HG03108 (cell line): ENCODE results near the gene PPARD.
A peak's percentile ranks its signal among the peaks of the same experiment; 100 is the strongest.
"Not testable (repeated sequence)": the region's sequence is repeated elsewhere in the genome, so short reads cannot be mapped to it uniquely, and the experiment has no call there.

Experiments
- ATAC-seq: cut with Tn5 transposase; IDR thresholded peaks from one replicate; pipeline ENCODE4 v1.9.1; 2021; ENCODE audit warnings: moderate library complexity; ENCODE audit not compliant: unreplicated experiment

Gene PPARD

DNA sequence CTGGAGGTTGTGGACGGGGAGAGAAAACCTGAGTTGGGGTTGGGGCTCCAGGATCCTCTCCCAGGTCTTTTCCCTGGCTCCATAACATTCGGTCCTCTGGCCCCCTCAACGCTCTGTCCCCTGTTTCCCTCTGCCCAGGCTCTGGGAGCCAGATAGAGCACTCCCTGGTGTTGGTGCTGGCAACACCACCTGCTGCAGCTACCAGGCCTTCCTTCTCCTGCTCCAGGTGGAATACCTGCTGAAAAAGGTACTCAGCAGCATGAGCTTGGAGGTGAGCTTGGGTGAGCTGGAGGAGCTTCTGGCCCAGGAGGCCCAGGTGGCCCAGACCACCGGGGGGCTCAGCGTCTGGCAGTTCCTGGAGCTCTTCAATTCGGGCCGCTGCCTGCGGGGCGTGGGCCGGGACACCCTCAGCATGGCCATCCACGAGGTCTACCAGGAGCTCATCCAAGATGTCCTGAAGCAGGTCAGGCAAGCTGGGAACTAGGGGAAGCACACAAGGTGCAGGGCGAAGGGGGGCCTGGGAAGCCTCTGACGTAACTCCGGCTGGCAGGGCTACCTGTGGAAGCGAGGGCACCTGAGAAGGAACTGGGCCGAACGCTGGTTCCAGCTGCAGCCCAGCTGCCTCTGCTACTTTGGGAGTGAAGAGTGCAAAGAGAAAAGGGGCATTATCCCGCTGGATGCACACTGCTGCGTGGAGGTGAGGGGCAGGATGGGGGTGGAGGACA is 30.1 kb upstream of the PPARD start:
- ATAC-seq, result no peak

DNA sequence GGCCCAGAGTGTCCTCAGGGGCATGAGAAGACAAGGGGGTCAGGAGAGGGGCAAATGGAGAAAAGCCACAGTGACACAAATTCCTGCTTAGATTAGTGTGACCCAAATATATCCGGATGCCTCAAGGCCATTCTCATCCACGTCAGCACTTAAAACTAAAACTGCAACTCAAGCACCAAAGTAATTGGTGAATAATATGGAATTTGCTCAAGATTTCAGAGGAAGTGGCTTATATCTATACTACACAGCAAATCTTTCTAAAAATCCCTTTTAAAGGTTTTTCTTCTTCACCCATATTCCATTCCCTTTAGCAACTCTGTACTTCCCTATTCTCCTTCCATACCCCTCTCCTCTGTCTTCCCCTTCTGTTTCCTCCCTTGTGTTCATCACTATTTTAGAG is 29.6 kb upstream of the PPARD start:
- ATAC-seq, result no peak

DNA sequence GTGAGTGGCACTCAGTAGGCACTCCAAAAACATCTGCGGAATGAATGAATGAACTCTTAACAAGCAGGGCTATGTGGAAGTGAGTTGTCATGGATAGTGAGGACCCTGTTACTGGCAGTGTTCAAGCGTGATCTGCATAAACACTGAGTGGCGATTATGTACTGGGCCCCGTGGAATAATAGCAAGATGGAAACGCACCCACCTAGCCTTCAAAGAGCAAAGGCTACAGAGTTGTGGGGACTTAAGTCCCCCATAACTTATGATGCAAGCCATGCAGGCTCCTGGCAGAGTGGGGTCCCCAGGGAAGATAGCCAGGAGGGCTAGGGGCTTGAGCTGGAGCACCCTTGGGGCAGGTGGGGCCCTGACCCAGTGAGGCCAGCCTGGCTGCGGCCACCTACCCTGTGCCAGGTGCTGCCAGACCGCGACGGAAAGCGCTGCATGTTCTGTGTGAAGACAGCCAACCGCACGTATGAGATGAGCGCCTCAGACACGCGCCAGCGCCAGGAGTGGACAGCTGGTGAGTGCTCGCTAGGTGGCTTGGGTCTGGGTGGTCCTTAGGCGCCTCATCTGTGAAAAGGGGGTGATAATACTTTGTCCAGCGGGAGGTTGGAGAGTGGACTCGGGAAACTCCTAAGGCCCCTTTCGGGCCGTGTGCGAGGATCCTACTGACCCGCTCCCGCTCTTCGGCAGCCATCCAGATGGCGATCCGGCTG is 24.7 kb upstream of the PPARD start:
- no peak for ATAC-seq

DNA sequence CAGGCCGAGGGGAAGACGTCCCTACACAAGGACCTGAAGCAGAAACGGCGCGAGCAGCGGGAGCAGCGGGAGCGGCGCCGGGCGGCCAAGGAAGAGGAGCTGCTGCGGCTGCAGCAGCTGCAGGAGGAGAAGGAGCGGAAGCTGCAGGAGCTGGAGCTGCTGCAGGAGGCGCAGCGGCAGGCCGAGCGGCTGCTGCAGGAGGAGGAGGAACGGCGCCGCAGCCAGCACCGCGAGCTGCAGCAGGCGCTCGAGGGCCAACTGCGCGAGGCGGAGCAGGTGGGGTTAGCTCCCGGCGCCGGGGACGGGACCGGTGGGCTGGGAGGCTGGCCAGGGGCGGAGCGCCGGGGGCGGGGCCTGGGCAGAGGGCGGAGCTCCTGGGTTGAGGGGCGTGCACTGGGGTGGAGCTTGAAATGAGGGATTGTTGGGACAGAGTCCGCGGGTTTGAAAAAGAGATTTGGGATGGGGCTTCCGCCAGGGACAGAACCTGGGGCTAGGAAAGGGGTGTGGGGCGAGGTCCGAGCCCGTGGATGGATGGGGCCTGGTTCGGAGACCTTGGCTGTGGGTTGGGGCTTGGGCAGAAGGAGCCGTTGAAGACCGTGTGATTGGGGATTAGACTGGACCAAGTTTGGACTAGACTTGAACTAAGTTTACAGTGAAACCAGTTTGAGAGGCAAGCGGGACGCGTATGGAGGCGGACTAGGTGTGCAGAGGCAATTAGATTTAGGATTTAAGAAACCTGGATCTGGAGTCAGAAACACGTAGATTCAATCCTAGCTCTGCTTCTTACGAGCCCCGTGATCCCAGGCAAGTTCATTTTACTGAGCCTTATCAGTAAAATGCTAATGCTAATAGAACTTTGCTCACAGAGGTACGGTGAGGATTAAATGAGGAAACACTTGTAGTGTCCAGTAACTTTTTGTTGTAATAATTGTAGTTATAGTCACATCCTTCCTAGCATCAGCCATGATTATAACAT is 23.9 kb upstream of the PPARD start:
- no peak for ATAC-seq

DNA sequence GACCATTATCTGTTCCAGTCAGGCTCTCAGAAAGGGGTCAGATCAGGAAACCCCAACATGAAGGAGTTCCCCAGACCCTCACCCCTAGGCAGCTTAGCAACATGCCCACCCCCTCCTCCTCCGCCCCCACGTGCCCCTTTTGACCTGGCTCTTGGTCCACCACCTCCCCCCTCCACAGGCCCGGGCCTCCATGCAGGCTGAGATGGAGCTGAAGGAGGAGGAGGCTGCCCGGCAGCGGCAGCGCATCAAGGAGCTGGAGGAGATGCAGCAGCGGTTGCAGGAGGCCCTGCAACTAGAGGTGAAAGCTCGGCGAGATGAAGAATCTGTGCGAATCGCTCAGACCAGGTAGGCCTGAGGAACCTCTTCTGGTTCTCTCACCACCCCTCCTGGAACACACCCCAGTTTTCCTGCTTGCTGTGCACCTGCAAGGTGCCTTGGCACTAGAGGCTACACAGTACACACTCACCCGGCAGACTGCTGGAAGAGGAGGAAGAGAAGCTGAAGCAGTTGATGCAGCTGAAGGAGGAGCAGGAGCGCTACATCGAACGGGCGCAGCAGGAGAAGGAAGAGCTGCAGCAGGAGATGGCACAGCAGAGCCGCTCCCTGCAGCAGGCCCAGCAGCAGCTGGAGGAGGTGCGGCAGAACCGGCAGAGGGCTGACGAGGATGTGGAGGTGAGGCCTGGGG is 22.9 kb upstream of the PPARD start:
- no peak for ATAC-seq

DNA sequence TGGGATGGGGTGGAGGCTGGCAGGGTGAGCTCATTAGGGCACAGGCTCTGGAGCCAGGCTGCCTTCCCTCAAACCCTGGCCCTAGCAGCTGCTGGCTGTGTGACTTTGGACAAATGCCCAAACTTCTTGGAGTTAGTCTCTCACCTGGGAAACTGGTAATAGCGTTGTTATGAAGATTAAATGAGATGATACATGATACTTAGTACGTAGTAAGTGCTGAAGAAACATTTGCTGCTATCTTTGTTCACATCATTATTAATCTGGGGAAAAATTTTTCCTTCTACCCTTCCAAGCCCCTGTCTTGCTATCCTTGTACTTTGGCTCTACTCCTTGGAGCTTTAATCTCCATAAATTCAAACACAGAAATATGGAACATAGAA is 22.3 kb upstream of the PPARD start:
- ATAC-seq, result no peak

DNA sequence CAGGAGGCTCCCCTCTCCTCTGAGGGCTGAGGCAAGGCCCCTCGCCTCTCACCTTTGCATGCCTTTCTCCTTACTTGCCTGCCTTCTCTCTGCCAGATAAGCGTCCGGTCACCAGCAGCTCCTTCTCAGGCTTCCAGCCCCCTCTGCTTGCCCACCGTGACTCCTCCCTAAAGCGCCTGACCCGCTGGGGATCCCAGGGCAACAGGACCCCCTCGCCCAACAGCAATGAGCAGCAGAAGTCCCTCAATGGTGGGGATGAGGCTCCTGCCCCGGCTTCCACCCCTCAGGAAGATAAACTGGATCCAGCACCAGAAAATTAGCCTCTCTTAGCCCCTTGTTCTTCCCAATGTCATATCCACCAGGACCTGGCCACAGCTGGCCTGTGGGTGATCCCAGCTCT is 21.3 kb upstream of the PPARD start:
- no peak for ATAC-seq

DNA sequence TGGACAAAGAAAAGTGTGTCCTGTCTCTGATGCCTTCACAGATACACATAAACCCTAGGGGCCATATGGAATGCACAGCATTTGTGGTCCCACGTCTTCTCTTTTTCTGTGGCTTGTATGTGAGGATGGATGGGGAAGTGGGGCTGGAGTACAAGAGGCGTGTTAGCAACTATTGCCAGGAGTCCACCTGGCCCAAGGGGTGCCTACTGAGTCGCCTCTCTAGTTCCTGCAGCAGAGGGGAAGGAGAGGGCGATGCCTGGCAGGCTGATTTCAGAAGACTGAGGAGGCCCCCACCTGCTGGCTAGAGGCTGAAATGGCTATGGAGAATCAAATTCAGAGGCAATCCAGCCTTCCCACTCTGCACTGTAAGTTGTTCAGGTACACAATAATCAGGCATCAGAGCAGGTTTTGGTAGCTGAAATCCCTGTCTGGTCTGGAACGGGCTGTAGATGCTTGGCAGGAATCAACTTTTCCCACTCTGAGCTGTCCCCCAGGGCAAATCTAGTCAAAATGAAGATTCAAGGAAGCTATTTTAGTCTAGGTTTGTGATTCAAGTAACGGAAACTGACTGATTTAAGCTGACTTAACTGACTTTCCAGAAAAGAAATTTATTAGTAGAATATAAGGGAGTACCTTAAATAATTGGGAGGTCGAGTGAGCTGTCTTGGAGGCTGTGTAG is 14.9 kb upstream of the PPARD start:
- ATAC-seq, result peak; percentile 85

DNA sequence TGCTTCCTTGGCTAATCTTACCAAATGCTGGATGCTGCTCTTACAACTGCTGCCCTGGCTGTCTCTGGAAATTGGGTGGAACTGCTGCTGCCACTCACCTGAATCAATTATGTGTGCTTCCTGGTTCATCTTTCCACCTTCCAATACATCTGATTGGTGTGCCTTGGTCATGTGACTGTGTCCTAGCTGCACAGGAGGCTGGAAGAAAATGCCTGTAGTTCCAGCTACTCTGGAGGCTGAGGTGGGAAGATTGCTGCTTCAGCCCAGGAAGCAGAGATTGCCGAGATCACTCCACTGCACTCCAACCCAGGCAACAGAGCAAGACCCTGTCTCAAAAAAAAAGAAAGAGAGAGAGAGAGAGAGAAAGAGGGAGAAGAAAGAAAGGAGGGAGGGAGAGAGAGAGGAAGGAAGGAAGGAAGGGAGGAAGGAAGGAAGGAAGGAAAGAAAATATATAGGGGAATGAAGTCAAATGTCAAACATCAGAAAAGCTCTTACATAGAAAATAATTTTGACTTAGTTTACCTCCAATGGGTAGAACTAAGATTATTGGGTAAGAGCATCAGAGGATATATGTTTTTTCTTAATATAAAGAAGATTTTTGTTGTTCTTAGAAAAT is 14.1 kb upstream of the PPARD start:
- no peak for ATAC-seq

DNA sequence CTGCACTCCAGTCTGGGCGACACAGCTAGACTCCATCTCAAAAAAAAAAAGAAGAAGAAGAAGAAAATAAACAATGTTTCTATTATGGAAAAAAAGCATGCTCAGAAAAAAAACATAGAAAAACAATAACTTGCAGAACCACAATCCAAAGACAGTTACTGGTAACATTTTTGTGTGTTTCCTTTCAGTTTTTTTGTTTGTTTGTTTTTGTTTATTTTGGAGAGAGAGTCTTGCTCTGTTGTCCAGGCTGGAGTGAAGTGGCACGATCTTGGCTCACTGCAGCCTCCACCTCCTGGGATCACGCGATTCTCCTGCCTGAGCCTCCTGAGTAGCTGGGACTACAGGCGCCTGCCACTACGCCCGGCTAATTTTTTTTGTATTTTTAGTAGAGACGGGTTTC is 13.4 kb upstream of the PPARD start:
- ATAC-seq, result not testable (repeated sequence)

DNA sequence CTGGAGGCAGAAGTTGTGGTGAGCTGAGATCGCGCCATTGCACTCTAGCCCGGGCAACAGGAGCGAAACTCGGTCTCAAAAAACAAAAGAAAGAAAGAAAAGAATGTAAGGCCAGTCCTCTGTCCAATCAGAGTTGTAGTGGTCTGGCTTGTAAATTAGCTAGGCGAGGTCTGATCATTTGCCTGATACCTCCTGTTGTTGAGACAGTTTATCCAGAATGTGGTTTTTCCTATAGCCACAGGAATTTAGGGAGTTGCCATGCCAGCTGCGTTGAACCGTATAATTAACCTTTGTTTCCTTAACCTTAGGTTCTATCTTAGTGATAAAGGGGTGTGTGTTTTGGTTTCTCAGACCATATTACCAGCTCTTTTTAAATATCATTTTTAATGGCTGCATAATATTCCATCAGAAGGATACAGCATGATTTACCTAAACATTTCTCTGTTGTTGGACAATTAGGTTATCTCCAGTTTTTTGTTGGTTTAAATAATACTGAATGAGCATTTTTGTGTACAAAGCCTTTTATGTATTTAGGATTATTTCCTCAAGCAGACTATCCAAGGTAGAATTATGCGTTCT is 11.7 kb upstream of the PPARD start:
- no peak for ATAC-seq

DNA sequence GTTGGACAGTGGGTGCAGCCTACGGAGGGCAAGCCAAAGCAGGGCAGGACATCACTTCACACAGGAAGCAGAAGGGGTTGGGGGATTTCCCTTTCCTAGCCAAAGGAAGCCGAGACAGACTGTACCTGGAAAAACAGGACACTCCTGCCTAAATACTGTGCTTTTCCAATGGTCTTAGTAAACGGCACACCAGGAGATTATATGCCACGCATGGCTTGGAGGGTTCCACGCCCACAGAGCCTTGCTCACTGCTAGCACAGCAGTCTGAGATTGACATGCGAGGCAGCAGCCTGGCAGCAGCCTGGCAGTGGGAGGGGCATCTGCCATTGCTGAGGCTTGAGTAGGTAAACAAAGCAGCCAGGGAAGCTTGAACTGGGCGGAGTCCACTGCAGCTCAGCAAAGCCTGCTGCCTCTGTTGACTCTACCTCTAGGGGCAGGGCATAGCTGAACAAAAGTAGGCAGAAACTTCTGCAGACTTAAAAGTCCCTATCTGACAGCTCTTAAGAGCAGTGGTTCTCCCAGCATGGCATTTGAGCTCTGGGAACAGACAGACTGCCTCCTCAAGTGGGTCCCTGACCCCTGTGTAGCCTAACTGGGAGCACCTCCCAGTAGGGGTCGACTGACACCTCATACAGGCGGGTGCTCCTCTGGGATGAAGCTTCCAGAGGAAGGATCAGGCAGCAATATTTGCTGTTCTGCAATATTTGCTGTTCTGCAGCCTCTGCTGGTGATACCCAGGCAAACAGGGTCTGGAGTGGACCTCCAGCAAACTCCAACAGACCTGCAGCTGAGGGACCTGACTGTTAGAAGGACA is 10.1 kb upstream of the PPARD start:
- not testable (repeated sequence) for ATAC-seq

DNA sequence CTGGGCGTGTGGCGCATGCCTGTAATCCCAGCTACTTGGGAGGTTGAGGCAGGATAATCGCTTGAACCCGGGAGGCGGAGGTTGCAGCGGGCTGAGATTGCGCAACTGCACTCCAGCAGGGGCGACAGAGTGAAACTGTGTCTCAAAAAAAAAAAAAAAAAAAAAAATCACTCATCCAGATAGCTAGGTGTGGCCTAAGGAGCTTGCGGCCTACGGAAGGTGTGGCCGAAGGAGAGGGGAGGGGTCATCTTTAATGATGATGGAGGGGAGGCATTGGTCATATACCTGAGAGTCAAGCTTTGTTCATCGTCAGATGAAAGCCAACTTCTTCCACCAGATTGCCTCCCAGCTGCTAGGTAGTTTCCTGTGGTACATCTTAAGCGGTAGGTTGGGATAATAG is 801 bp upstream of the PPARD start:
- ATAC-seq, result no peak

DNA sequence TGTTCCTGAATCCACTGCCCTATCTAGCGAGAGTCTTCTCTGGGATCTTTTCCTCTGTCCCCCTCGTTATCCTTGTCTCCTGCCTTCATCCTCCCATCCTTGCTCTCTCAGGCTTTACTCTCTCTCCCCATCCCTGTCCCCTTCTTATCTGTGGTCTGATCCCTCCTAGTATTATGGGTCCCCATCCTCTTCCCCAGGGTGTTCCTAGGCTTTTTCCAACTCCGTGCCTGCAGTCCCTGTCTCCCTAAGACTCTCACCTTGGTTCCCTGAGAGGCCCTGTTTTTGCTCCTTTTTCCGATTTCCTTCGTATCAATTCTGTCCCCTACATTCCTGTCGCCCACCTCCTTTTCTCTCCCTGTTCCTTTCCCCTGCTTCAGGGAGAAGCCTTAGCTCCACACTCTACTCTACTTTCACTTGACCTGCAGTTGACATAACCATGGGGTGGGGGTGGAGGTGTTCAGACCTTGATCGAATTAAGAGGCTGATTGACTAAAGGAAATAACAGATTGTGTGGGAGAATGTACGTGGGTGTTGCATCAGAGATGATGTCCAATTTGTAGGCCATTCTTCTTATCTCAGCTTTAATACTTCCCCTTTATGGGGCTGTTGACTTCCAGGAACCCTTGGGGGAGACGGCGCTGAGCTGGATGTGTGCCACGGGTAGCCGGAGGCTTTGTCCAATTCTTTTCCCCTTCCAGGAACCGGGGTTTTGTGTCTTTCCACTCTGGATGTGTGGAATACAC is 905 bp downstream of the PPARD start:
- ATAC-seq, result no peak

DNA sequence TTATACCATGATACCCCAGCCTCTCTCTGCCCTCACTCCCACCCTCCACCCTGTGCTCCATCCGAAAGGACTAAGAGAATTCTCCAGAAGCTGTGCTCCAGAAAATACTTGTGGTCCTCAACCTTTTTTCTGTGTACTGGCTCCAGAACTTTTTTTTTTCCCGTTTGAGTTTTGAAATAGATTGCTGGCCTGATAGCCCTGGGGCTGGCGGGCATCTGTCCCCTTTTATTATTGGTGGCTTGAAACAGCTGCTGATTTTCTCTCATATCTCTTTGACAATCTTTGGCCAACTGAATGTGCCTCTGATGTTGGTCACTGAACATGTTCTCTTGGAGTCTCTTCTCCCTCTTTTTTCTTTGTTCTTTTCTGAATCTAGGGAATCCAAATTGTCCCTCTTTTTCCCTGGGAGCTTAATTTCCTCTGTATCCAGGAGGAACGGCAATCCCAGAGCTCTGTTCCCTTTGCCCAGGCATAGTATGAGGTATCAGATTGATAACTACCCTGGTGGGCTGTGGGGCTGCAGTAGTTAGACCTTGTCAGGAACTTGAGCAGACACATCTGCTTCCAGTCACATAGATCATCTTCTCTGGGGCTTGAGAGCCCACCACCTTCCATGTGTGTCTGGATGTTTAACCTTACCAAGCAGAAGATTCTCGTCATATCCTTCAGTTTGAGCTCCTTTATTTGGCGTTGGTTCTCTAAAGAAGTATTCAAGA is 1.6 kb downstream of the PPARD start:
- no peak for ATAC-seq

DNA sequence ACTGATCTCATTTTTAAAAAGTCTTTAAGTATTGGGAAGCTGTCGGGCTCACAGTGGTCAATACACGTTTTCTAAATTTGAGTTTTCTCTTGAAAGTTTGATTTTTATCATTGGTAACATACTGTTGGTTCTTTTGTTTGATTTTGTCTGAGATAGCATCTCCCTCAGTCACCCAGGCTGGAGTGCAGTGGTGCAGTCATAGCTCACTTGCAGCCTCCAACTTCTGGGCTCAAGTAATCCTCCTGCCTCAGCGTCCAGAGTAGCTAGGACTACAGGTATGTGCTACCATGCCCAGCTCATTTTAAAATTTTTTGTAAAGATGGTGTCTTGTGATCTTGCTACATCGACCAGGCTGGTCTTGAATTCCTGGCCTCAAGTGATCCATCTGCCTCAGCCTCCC is 9.1 kb downstream of the PPARD start:
- ATAC-seq, result no peak

DNA sequence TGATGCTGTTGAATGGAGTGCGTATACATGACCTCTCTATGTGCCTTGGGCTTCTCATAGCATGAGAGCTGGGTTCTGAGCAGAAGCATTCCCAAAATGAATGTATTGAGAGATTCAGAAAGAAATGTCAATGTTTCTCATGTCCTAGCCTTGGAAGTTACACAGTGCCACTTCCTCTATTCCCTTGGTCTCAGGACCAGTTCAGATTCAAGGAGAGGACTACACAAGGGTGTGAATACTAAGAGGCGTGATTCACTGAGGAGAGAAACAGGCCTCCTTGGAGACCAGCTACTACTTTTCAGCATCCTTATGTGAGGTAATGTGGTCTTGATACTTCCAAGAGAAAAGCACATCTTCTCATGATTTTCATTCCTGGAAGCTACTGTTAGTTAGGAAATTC is 10.4 kb downstream of the PPARD start:
- ATAC-seq, result no peak
